Breast epithelium (tissue), 3 donors: Measurements from ENCODE around the gene BNC2.

Experiments used
- CTCF ChIP-seq, 3 donors: fragments of 450-650 bp; IDR thresholded peaks; one replicate each; pipeline ENCODE4 v1.5.1; 2016 to 2017; ENCODE audit warnings: antibody characterized with exemption in 3 of 3, mild to moderate bottlenecking in 3 of 3, moderate library complexity in 3 of 3
- POLR2A ChIP-seq: fragments of 450-650 bp; IDR thresholded peaks from one replicate; pipeline ENCODE4 v1.6.1; 2016; ENCODE audit warnings: antibody characterized with exemption, mild to moderate bottlenecking, moderate library complexity

- TF ChIP-seq CTCF (IDR thresholded peaks at IDR 0.05) (no peak), POLR2A (no peak)
Observed at GRCh38 chr9:16417161-16417560, 453.3 kb downstream of the BNC2 start.
